HEK293 (cell line): Measurements from ENCODE around the gene KRT39.

Source experiments
- CTCF ChIA-PET: fragments of 350-600 bp; formaldehyde crosslinking; extraction: SDS; loops from one replicate; lab custom pipeline; 2021; ENCODE audit warnings: antibody characterized with exemption; lab: Yijun Ruan, JAX
- POLR2A ChIA-PET: fragments of 300-600 bp; formaldehyde crosslinking; extraction: SDS; loops from one replicate; lab custom pipeline; 2020; ENCODE audit warnings: antibody characterized with exemption, inconsistent platforms; lab: Yijun Ruan, JAX
- H3K27ac ChIP-seq: fragments of 200-500 bp; sonication (Bioruptor generic); 2 replicates; pipeline ENCODE4 v1.5.1; 2014; ENCODE audit warnings: low read depth, low read length, control low read depth, inconsistent platforms; ENCODE audit errors: extremely low read depth
- H3K36me3 ChIP-seq, 2 experiments: fragments of 200-500 bp in 1 of 2; sonication (Bioruptor generic) in 1 of 2; 1 replicate in 1 of 2; 2 replicates in 1 of 2; pipeline ENCODE4 v1.5.1; 2014 to 2017; ENCODE audit warnings: inconsistent platforms in 2 of 2, low read length in 2 of 2; ENCODE audit not compliant: control insufficient read depth in 2 of 2, insufficient read depth in 1 of 2
- H3K4me1 ChIP-seq: fragments of 200-500 bp; sonication (Bioruptor generic); 2 replicates; pipeline ENCODE4 v1.5.1; 2014; ENCODE audit warnings: mild to moderate bottlenecking, low read length, inconsistent platforms; ENCODE audit not compliant: control insufficient read depth, insufficient read depth
- H3K4me3 ChIP-seq: 2 replicates; pipeline ENCODE4 v1.5.1; 2011; ENCODE audit warnings: low read depth, mild to moderate bottlenecking, control low read depth, low read length, moderate library complexity
- H3K9me3 ChIP-seq: fragments of 200-500 bp; sonication (Bioruptor generic); 2 replicates; pipeline ENCODE4 v1.5.1; 2014; ENCODE audit warnings: low read depth, low read length, inconsistent platforms; ENCODE audit not compliant: control insufficient read depth, insufficient read depth
- HOXC10 ChIP-seq: sonication (generic); formaldehyde crosslinking; IDR thresholded peaks from 2 replicates; pipeline ENCODE4 v1.8.1; 2023; ENCODE audit warnings: mild to moderate bottlenecking, missing genetic modification reagents
- KLF1 ChIP-seq: fragments of 450-650 bp; formaldehyde crosslinking; IDR thresholded peaks from 2 replicates; pipeline ENCODE4 v1.5.1; 2016; ENCODE audit warnings: missing biosample characterization, missing genetic modification characterization
- KLF16 ChIP-seq: fragments of 450-650 bp; formaldehyde crosslinking; IDR thresholded peaks from 2 replicates; pipeline ENCODE4 v1.5.1; 2017; ENCODE audit warnings: missing biosample characterization, missing genetic modification characterization
- MEIS1 ChIP-seq: sonication (generic); formaldehyde crosslinking; IDR thresholded peaks from 2 replicates; pipeline ENCODE4 v1.8.1; 2022; ENCODE audit warnings: missing genetic modification reagents, mild to moderate bottlenecking, borderline replicate concordance
- PRDM2 ChIP-seq: fragments of 450-650 bp; formaldehyde crosslinking; IDR thresholded peaks from 2 replicates; pipeline ENCODE4 v1.5.1; 2016; ENCODE audit warnings: missing biosample characterization, missing genetic modification characterization, borderline replicate concordance
- PRDM6 ChIP-seq: fragments of 450-650 bp; formaldehyde crosslinking; IDR thresholded peaks from 2 replicates; pipeline ENCODE4 v1.5.1; 2017; ENCODE audit warnings: missing biosample characterization, missing genetic modification characterization
- RBAK ChIP-seq: fragments of 450-650 bp; formaldehyde crosslinking; IDR thresholded peaks from 2 replicates; pipeline ENCODE4 v1.5.1; 2016; ENCODE audit warnings: missing biosample characterization, missing genetic modification characterization
- SP3 ChIP-seq: fragments of 450-650 bp; formaldehyde crosslinking; IDR thresholded peaks from 2 replicates; pipeline ENCODE4 v1.5.1; 2016; ENCODE audit warnings: missing biosample characterization, missing genetic modification characterization
- TSHZ1 ChIP-seq: fragments of 450-650 bp; formaldehyde crosslinking; IDR thresholded peaks from 2 replicates; pipeline ENCODE4 v1.5.1; 2016; ENCODE audit warnings: missing biosample characterization, missing genetic modification characterization, borderline replicate concordance
- ZBTB20 ChIP-seq: fragments of 450-650 bp; formaldehyde crosslinking; IDR thresholded peaks from 2 replicates; pipeline ENCODE4 v1.5.1; 2016; ENCODE audit warnings: missing biosample characterization, missing genetic modification characterization
- ZFHX2 ChIP-seq: fragments of 450-650 bp; formaldehyde crosslinking; conservative IDR thresholded peaks from 2 replicates; pipeline ENCODE4 v1.5.1; 2016; ENCODE audit warnings: missing biosample characterization, missing genetic modification characterization
- ZNF148 ChIP-seq: fragments of 450-650 bp; formaldehyde crosslinking; IDR thresholded peaks from 2 replicates; pipeline ENCODE4 v1.5.0; 2017; ENCODE audit warnings: missing biosample characterization, missing genetic modification characterization, borderline replicate concordance
- ZNF174 ChIP-seq: fragments of 450-650 bp; formaldehyde crosslinking; IDR thresholded peaks from 2 replicates; pipeline ENCODE4 v1.5.0; 2017; ENCODE audit warnings: missing biosample characterization, mild to moderate bottlenecking, missing genetic modification characterization
- ZNF19 ChIP-seq: fragments of 450-650 bp; formaldehyde crosslinking; IDR thresholded peaks from 2 replicates; pipeline ENCODE4; 2016; ENCODE audit warnings: missing biosample characterization, missing genetic modification characterization, low read depth
- ZNF292 ChIP-seq: fragments of 450-650 bp; formaldehyde crosslinking; IDR thresholded peaks from 2 replicates; pipeline ENCODE4 v1.5.1; 2016; ENCODE audit warnings: low read depth, missing biosample characterization, missing genetic modification characterization, borderline replicate concordance
- ZNF394 ChIP-seq: fragments of 450-650 bp; formaldehyde crosslinking; IDR thresholded peaks from 2 replicates; pipeline ENCODE4 v1.5.1; 2016; ENCODE audit warnings: missing biosample characterization, missing genetic modification characterization, mild to moderate bottlenecking, moderate library complexity, borderline replicate concordance
- ZNF654 ChIP-seq: fragments of 450-650 bp; formaldehyde crosslinking; IDR thresholded peaks from 2 replicates; pipeline ENCODE4 v1.5.1; 2016; ENCODE audit warnings: low read depth, missing biosample characterization, missing genetic modification characterization
- ZNF843 ChIP-seq: fragments of 450-650 bp; formaldehyde crosslinking; IDR thresholded peaks from 2 replicates; pipeline ENCODE4 v1.5.1; 2016; ENCODE audit warnings: missing biosample characterization, missing genetic modification characterization

Gene KRT39

GRCh38 chr17:40996829-40997228 is 30.1 kb upstream of the KRT39 start (continued):
- no peak for TF ChIP-seq MEIS1 (CRISPR knock-in tag)
- TF ChIP-seq ZNF148 (tag by site-specific recombination): no peak
- TF ChIP-seq ZNF843 (tag by site-specific recombination): no peak
- TF ChIP-seq ZFHX2 (tag by site-specific recombination): no peak
- TF ChIP-seq KLF16 (tag by site-specific recombination): no peak

GRCh38 chr17:40995116-40995515 is 28.4 kb upstream of the KRT39 start:
- Histone ChIP-seq H3K27ac (no peak overlapping the region), H3K4me3 (no peak overlapping the region), H3K36me3 (no peaks in the 10 kb centered on the region), H3K9me3 (no peaks in the 10 kb centered on the region), H3K4me1 (no peaks in the 10 kb centered on the region)
- CTCF ChIA-PET: interaction anchor here (0.6 to 1.2 kb wide), 3 partner anchors 8 to 672 kb away, joined by 4 to 6 read pairs (median 5); no protein-coding TSS in a partner anchor
- TF ChIP-seq HOXC10 (CRISPR knock-in tag) (no peak), KLF1 (tag by site-specific recombination) (no peak), SP3 (tag by site-specific recombination) (no peak)
- POLR2A ChIA-PET: no interaction called here

GRCh38 chr17:40993839-40994238 is 27.1 kb upstream of the KRT39 start, which contains the start of gene KRTAP3-3:
Gene KRTAP3-3, minus strand, starts transcription at chr17:40994164. Its CDS starts 67 bp downstream, at chr17:40994097.
- CTCF ChIA-PET: interaction anchor here (0.7 kb wide), 1 partner anchor 257 kb away, joined by 3 read pairs; no protein-coding TSS in a partner anchor

More at GRCh38 chr17:40993839-40994238, 27.1 kb upstream of the KRT39 start, which contains the start of gene KRTAP3-3:
- H3K27ac ChIP-seq: no peak within 1 kb of the TSS
- POLR2A ChIA-PET: no interaction called here
- H3K36me3 ChIP-seq: no peaks in the 10 kb centered on the region
- H3K9me3 ChIP-seq: no peaks in the 10 kb centered on the region
- no peaks in the 10 kb centered on the region for H3K4me1 ChIP-seq
- no peak within 1 kb of the TSS for H3K4me3 ChIP-seq
- TF ChIP-seq ZNF19 (no peak), ZNF174 (no peak), TSHZ1 (tag by site-specific recombination) (no peak), ZNF654 (tag by site-specific recombination) (no peak), RBAK (tag by site-specific recombination) (no peak), PRDM2 (tag by site-specific recombination) (no peak), PRDM6 (no peak), ZBTB20 (tag by site-specific recombination) (no peak), KLF16 (tag by site-specific recombination) (no peak), ZNF292 (no peak), ZNF394 (tag by site-specific recombination) (no peak)
- TF ChIP-seq, all 188 proteins: peak for 0
